Coronary artery (tissue), 2 donors: ENCODE results near the gene SNX9.

Source experiments
- DNase-seq: peaks from one replicate; pipeline ENCODE4 v3.0.0-alpha.2; 2017; ENCODE audit warnings: low spot score
- H3K27ac ChIP-seq, 2 donors: fragments of 200-600 bp; sonication (generic); one replicate each; pipeline ENCODE4 v1.5.1; 2016 to 2019
- H3K4me3 ChIP-seq: fragments of 200-600 bp; sonication (generic); 2 replicates; pipeline ENCODE4 v1.5.1; 2016; ENCODE audit warnings: mild to moderate bottlenecking, moderate library complexity
- TF ChIP-seq, protein P1 (sequence below): fragments of 200-600 bp; sonication (generic); IDR thresholded peaks from one replicate; pipeline ENCODE4 v1.5.1; 2019; ENCODE audit warnings: antibody characterized with exemption

SNX9 gene

GRCh38 chr6:157832250-157832967 is 9.4 kb downstream of the SNX9 start:
- TF ChIP-seq, protein P1, sequence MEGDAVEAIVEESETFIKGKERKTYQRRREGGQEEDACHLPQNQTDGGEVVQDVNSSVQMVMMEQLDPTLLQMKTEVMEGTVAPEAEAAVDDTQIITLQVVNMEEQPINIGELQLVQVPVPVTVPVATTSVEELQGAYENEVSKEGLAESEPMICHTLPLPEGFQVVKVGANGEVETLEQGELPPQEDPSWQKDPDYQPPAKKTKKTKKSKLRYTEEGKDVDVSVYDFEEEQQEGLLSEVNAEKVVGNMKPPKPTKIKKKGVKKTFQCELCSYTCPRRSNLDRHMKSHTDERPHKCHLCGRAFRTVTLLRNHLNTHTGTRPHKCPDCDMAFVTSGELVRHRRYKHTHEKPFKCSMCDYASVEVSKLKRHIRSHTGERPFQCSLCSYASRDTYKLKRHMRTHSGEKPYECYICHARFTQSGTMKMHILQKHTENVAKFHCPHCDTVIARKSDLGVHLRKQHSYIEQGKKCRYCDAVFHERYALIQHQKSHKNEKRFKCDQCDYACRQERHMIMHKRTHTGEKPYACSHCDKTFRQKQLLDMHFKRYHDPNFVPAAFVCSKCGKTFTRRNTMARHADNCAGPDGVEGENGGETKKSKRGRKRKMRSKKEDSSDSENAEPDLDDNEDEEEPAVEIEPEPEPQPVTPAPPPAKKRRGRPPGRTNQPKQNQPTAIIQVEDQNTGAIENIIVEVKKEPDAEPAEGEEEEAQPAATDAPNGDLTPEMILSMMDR = no peak
- DNase-seq = no peak
- no peak overlapping the region for H3K27ac ChIP-seq
- H3K4me3 ChIP-seq = no peak overlapping the region

DNA sequence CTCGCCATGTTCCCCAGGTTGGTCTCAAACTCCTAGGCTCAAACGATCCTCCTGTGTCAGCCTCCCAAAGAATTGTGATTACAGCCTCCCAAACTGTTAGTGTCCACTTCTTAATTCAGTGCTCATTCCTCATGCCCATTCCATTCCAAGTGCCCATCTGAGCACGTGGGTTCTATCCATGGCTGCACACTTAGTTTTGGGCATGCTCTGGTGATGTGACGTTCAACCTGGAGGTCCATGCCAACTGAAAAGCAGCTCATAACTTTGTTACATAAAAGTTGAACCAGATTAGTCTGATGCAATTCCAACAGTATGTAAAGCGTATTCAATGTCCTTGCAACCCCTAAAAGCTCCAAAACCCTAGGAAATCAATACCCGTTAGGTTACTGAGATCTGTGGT is 11.5 kb downstream of the SNX9 start:
- DNase-seq = no peak
- TF ChIP-seq, protein P1 = no peak
- Histone ChIP-seq H3K27ac (no peak overlapping the region), H3K4me3 (no peak overlapping the region)

- no peak overlapping the region for H3K27ac ChIP-seq
- H3K4me3 ChIP-seq = no peak overlapping the region
- TF ChIP-seq, protein P1 = no peak
- no peak for DNase-seq
Measured at GRCh38 chr6:157838718-157839430, 15.8 kb downstream of the SNX9 start.

DNA sequence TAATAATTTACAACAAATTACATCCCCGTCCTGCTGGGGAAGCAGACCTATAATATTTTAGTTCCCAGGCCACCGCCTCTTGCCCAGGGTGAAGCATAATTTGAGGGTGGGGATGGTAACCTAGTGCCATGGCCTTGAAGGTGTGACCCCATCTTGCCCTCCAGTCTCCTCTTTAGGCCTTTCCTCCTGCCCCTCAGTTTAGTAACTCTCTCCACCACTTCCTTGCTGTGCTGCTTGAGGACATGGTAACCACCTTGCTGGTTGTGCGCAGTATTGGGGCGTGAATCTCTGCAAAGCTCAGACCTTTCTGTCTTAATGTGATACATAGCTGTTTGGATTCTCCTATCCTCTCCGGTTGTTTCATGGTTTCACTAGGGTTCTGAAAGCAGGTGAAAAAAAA is 16.6 kb downstream of the SNX9 start:
- DNase-seq = no peak
- TF ChIP-seq, protein P1 = no peak

DNA sequence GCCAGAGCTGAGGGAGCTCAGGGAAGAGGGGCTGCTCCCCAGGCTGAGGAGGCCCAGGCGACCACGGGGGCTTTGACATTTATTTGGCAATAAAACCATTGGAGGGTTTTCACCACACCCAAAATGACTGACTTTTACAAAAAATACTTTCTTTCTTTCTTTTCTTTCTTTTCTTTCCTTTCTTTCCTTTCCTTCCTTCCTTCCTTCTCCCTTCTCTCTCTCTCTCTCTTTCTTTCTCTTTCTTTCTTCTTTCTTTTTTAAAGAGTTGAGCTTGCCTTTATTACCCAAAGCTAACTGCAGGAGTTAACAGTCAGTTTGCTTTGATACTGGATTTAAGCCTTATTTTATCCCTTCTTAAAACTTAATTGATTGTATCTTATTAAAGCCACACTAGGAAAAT is 17.2 kb downstream of the SNX9 start:
- TF ChIP-seq, protein P1 = no peak
- no peak for DNase-seq
- Histone ChIP-seq H3K4me3 (no peak overlapping the region), H3K27ac (no peak overlapping the region)

More for the DNA sequence above, 16.6 kb downstream of the SNX9 start:
- no peak overlapping the region for H3K27ac ChIP-seq
- H3K4me3 ChIP-seq = no peak overlapping the region

DNA sequence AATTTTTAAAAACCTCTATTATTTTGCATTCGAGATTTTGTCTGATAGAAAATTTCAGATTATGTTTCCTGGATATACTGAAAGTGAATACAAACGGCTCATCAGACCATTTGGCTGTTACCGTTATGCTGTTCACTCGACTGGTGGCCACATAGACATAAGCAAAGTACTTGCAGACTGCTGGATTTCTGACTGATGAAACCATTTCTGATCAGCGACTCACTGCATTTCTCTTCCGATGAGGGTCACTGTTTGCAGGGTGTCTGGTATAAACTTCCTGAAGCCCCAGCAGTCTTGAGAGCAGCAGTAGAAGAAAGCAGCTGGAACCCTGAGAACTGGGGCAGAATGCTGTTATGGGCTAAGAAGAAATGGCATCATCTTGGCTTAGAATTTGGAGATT is 17.7 kb downstream of the SNX9 start:
- TF ChIP-seq, protein P1 = no peak
- peak overlapping the region; percentile 4 for H3K4me3 ChIP-seq
- no peak for DNase-seq
- no peak overlapping the region for H3K27ac ChIP-seq
